GDM1 (cell line): Measurements from ENCODE around the gene WDR81.
"Not testable (repeated sequence)": the region's sequence is repeated elsewhere in the genome, so short reads cannot be mapped to it uniquely, and the experiment has no call there.

Experiments used
- DNase-seq: peaks from one replicate; lab custom pipeline; 2025; lab: John Stamatoyannopoulos, UW

Gene WDR81

DNA sequence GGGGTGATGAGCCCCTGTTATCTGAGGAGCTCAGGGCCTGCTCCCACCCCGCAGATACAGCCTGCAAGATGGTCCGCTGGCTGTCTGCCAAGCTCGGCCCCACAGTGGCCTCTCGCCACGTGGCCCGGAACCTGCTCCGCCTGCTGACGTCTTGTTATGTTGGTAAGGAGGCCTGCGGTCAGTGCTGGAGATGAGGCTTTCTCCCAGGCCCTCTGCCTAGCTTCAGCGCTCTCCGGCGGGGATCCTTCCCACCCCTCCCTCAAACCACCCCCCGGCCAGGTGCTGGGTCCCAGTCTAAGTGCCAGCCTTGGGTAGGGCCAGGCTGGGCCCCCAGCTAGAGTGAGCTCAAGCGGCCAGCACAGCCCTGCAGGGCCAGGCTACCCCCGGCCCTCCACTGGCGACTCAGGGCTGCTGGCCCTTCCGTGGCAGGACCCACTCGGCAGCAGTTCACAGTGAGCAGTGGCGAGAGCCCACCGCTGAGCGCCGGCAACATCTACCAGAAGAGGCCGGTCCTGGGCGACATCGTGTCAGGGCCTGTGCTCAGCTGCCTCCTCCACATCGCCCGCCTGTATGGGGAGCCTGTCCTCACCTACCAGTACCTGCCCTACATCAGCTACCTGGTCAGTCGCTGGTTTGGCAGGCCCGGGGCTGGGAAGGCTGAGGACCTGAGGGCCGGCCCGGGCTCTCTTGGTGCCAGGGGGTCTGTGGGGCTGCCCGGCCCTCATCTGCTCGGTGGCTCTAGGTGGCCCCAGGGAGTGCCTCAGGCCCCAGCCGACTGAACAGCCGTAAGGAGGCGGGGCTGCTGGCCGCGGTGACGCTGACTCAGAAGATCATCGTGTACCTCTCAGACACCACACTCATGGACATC lies 6.1 kb downstream of the WDR81 start:
- DNase-seq, result no peak

DNA sequence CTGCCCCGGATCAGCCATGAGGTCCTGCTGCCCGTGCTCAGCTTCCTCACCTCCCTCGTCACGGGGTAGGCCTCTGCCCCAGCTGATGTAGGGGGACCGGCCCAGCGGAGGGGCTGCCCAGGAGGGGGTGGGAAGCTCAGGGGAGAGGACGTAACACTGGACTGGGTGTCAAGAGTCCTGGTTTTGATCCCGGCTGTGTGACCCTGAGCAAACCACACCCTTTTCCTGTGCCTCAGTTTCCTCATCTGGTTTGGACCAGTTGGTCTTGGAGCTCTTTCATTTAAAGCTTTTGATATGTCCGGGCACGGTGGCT lies 6.6 kb downstream of the WDR81 start:
- no peak for DNase-seq

- no peak for DNase-seq
These were observed 7.8 kb downstream of the WDR81 start for GRCh38 chr17:1732241-1732832.

- no peak for DNase-seq
These were observed 8.4 kb downstream of the WDR81 start for GRCh38 chr17:1732833-1733321.

DNA sequence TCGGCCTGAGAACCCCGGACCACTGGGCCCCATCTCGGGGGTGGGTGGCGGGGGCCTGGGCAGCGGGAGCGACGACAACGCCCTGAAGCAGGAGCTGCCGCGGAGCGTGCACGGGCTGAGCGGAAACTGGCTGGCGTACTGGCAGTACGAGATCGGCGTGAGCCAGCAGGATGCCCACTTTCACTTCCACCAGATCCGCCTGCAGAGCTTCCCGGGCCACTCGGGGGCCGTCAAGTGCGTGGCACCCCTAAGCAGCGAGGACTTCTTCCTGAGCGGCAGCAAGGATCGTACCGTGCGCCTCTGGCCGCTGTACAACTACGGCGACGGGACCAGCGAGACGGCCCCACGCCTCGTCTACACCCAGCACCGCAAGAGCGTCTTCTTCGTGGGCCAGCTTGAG lies 9.3 kb downstream of the WDR81 start:
- no peak for DNase-seq

GRCh38 chr17:1735418-1735817 lies 10.9 kb downstream of the WDR81 start:
- DNase-seq, result no peak

DNA sequence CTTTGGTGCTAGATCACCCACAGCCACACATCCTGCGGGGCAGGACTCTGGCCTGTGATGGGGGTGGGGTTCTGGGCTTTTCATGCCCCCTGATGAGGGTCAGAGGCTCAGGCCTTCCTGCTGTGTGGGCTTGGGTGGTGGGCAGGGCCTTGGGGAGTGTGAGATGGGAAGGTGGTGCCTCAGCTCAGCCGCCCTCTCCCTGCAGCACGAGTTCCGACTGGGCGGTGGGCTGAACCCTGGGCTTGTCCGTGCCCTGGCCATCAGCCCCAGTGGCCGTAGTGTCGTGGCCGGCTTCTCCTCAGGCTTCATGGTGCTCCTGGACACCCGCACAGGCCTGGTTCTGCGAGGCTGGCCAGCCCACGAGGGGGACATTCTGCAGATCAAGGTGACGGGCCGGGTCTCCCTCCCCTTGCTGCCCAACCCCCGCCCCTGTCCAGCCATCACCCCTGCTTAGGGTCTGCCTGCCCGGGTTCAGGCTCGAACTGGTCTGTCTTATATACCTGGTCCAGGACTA lies 11.4 kb downstream of the WDR81 start:
- DNase-seq, result no peak

GRCh38 chr17:1736348-1737281 lies 12.1 kb downstream of the WDR81 start:
- no peak for DNase-seq

- no peak for DNase-seq
These were observed 13.2 kb downstream of the WDR81 start for GRCh38 chr17:1737531-1738291.

DNA sequence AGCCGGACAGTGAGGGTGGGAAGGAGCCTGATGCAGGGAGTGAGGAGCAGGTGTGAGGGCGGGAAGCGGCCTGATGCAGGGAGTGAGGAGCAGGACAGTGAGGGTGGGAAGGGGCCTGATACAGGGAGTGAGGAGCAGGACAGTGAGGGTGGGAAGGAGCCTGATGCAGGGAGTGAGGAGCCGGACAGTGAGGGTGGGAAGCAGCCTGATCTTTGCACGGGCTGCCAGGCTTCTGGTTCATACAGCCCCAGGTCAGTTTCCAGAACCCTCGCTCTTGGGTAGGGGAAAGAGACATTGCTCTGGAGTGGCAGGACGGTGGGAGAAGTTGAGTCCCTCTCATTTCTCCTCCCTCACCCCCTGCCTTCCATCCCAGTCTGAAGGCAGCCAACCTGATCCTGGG lies 17.4 kb downstream of the WDR81 start:
- DNase-seq, result not testable (repeated sequence)

DNA sequence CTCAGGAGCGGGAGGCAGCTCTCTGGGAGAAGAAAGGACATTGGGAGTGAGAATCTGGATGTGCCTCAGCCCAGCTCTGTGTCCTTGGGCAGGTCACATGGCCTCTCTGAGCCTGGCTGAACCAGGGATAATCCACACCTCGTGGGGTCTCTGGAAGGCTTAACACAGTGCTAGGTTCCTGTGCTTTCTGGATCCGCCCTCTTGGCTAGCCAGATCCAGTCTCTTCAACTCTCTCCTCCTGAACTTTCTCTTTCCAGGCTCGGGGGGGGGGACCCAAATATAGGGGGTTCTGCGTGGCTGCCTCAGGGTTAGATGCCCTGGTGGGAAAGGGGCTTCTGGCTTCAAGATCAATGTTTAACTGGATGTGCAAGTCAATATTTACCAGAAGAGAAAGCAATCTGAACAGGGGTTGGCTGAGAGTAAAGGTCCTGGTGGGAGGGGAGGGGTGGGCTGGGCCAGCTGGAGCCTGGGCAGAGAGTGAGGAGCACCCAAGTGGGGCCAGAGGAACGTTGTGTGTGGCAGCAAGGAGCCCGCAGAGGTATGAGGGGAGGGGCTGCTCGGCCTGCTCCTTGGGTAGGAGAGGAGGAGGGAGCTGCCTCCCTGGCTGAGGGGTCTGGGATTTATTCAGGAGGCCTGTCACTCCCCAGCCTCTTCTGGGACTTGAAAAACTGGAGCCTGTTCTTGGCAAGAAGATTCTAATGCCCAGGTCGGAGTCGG lies 18.0 kb downstream of the WDR81 start, which contains the start of gene SERPINF2:
Gene SERPINF2 (plus strand): TSS at position 501 of the 717 bp plus-strand sequence. CDS start 2,125 bp downstream, outside the sequence.
- no peak for DNase-seq

- no peak for DNase-seq
These were observed 18.6 kb downstream of the WDR81 start for GRCh38 chr17:1743088-1743439.

DNA sequence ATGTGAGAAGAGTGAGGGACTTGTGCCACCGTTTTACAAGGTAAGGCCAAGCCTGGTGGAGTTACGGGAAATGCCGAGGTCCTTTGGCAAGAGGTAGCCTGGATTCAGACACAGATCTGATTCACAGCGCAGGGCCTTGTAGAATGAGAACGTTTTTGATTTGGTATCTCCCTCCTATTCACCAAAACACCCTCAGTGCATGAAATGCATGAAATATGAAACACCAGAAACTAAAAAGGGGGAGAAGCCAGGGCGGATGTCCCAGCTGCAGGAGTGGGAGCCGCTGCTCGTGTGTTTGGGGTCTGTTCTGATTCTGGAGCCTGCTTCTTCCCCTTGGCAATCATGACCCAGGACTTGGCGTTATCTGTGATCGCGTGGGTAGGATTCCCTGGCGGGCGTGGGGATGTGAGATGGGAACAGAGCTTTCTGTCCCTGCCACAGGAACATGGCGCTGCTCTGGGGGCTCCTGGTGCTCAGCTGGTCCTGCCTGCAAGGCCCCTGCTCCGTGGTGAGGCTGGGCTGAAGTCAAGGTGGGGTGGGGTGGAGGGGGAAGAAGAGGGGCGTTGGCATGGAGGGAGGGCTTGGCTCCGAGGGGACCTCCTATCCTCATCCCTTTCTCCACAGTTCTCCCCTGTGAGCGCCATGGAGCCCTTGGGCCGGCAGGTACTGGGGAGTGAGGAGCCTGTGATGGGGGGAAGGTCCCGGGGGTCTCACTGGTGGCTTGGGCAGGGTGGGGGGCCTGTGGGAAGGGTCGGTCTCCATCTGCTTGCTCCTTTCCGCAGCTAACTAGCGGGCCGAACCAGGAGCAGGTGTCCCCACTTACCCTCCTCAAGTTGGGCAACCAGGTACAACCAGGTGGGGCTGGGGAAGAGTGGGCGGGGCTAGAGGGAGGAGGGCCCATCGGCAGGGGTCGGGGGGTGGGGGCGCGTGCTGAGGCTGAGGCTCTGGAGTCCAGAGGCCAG lies 20.3 kb downstream of the WDR81 start:
- no peak for DNase-seq

DNA sequence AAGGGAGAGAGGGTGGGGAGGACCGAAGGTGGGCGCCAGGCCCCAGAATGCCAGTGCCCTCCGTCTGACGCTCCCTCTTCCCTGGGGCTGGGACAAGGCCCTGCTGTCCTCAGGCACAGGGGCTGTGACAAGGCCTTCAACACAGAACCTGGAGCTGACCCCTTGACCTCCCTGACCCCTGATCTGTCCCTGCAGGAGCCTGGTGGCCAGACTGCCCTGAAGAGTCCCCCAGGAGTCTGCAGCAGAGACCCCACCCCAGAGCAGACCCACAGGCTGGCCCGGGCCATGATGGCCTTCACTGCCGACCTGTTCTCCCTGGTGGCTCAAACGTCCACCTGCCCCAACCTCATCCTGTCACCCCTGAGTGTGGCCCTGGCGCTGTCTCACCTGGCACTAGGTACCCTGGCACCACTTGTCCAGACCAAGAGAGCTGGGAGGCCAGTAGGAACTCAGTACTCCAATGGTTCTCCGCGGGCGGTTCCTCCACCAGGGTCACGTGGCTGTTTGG lies 21.1 kb downstream of the WDR81 start:
- DNase-seq, result no peak

DNA sequence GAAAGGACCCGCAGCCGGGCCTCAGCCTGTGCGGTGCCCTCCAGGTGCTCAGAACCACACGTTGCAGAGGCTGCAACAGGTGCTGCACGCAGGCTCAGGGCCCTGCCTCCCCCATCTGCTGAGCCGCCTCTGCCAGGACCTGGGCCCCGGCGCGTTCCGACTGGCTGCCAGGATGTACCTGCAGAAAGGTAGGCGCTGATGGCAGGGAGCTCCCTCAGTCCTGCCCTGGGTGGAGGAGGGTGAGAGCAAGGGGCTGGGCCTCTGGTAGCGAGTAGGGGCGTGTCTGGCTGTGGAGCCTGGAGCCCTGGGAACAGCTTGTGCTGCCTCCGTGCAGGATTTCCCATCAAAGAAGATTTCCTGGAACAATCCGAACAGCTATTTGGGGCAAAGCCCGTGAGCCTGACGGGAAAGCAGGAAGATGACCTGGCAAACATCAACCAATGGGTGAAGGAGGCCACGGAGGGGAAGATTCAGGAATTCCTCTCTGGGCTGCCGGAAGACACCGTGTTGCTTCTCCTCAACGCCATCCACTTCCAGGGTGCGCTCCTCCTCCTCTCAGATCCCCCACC lies 22.6 kb downstream of the WDR81 start:
- DNase-seq, result no peak

DNA sequence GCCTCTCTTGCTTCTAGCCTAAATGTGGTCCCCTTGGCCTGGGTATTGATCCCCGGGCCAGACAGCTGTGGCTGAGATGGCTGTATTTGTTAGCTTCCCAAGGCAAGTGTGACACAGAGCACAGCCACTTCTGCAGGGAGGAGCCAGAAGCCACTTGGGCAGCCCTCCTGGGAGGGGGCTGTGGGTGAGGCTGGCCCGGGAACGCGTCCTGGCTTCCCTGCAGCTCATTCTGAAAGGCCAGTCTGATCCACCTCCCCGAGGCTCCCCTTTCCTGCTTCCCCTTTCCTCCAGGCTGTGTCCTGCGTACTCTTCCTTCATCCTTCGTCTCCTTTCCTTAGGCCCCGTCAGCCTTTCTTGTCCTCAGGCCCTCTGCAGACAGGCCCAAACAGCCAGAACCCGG lies 26.1 kb downstream of the WDR81 start:
- DNase-seq, result no peak

- peak; percentile 38 for DNase-seq
These were observed 28.1 kb downstream of the WDR81 start for GRCh38 chr17:1752425-1753262.

GRCh38 chr17:1753767-1754429 lies 29.4 kb downstream of the WDR81 start:
- DNase-seq, result no peak
